Ishikawa (cell line): ENCODE results near the gene AP4E1.

Source experiments
- CEBPB ChIP-seq: IDR thresholded peaks from 2 replicates; pipeline ENCODE4 v1.6.1; 2012
- EGR1 ChIP-seq: IDR thresholded peaks from 2 replicates; pipeline ENCODE4 v1.6.1; 2012
- EP300 ChIP-seq: IDR thresholded peaks from 2 replicates; pipeline ENCODE4 v1.6.1; 2012; ENCODE audit warnings: borderline replicate concordance
- MAX ChIP-seq: IDR thresholded peaks from 2 replicates; pipeline ENCODE4 v1.6.1; 2012
- RAD21 ChIP-seq: IDR thresholded peaks from 2 replicates; pipeline ENCODE4 v1.6.1; 2012; ENCODE audit warnings: low read depth
- REST ChIP-seq: IDR thresholded peaks from 2 replicates; pipeline ENCODE4 v1.6.1; 2012; ENCODE audit warnings: low read depth, mild to moderate bottlenecking
- TAF1 ChIP-seq: IDR thresholded peaks from 2 replicates; pipeline ENCODE4 v1.6.1; 2012; ENCODE audit warnings: low read depth, mild to moderate bottlenecking
- TEAD4 ChIP-seq: IDR thresholded peaks from 2 replicates; pipeline ENCODE4 v1.6.1; 2012
- USF1 ChIP-seq: IDR thresholded peaks from 2 replicates; pipeline ENCODE4 v1.6.1; 2012
- YY1 ChIP-seq: IDR thresholded peaks from 2 replicates; pipeline ENCODE4 v1.6.1; 2012; ENCODE audit warnings: low read depth
- ZBTB7A ChIP-seq: IDR thresholded peaks from 2 replicates; pipeline ENCODE4 v1.6.1; 2012; ENCODE audit warnings: low read depth

GRCh38 chr15:50888054-50888453 is 20.4 kb upstream of the AP4E1 start:
- TF ChIP-seq TAF1 (no peak), REST (no peak), TEAD4 (no peak), EP300 (no peak), RAD21 (no peak), USF1 (no peak), EGR1 (no peak), MAX (no peak), ZBTB7A (no peak), CEBPB (no peak), YY1 (no peak)
